Forelimb muscle (tissue), 1 donor: ENCODE measurements around the gene LGMN. TPM values are rescaled to one million over a fixed set of nuclear protein-coding genes. Genes with fewer than 3 reads are reported as not detected.
"Not testable (repeated sequence)": the region's sequence is repeated elsewhere in the genome, so short reads cannot be mapped to it uniquely, and the experiment has no call there.

Source experiments
- DNase-seq: peaks from one replicate; pipeline ENCODE4 v3.0.0-alpha.2; 2013; ENCODE audit warnings: low read depth
- polyA plus RNA-seq: library from polyadenylated mRNA; unstranded; fragments of 120-200 nt; gene quantifications from one replicate; pipeline ENCODE4 v1.2.1, GENCODE V29; 2013; ENCODE audit not compliant: insufficient read length

The LGMN gene
- polyA plus RNA-seq, 1 donor, result 82.3 TPM

DNA sequence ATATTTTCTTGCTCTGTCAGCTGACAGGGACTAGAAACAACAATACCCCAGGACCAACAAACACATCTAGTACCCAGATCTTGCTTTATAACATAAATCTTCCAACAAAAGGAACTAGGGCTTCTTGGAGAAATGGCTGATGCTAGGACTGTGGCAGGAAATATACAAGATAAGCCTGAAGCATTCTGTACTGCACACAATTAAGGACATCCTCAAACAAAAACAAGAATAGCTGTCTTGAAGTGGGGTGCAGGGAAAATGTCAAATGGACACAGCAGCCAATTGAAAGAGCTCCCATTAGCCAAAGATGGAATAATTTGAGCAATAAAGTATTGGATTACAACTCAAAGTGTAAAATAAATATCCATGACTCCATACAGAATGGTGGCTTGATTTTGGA, 50.0 kb downstream of the LGMN start:
- DNase-seq, result no peak

DNA sequence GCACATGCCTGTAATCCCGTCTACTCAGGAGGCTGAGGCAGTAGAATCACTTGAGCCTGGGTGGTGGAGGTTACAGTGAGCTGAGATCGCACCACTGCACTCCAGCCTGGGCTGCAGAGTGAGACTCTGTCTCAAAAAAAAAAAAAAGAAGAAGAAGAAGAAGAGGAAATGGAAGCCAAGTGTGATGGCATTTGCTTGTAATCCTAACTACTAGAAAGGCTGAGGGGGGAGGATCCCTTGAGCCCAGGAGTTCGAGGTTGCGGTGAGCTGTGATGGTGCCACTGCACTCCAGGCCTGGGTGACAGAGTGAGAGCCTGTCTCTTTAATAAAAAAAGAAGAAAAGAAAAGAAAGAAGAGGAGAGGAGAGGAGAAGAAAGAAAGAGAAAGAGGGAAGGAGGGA, 52.1 kb downstream of the LGMN start:
- DNase-seq, result no peak

DNA sequence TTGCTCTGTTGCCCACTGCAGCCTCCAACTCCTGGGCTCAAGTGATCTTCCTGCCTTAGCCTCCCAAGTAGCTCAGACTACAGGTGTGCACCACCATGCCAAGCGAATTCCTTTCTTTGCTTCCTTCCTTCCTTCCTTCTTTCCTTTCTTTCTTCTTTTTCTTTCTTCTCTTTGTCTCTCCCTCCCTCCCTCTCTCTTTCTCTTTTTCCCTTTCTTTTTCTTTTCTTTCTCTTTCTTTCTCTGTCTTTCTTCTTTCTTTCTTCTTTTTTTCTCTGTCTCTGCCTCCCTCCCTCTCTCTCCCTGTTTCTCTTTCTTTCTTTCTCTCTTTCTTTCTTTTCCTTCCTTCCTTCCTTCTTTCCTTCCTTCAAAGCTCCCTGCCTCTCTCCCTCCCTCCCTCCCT, 52.9 kb downstream of the LGMN start:
- DNase-seq, result no peak

DNA sequence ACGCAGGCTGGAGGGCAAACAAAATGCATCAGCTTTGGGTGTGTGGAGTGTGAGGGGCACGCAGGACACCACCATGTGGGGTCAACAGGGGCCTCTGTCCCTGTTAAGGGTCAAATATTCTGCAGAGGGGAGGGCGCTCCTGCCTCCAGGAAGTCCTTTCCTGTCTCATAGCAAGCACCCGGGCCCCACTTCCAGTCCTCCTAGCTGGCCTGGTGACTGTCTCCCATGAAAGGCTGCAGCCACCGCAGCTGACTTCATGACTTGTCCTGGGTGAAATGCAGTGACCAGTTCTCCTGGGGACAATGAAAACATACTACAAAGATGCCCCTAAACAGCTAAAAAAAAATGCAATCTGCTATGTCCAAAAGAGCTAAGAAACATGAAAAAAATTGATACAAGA, 53.6 kb downstream of the LGMN start:
- no peak for DNase-seq

DNA sequence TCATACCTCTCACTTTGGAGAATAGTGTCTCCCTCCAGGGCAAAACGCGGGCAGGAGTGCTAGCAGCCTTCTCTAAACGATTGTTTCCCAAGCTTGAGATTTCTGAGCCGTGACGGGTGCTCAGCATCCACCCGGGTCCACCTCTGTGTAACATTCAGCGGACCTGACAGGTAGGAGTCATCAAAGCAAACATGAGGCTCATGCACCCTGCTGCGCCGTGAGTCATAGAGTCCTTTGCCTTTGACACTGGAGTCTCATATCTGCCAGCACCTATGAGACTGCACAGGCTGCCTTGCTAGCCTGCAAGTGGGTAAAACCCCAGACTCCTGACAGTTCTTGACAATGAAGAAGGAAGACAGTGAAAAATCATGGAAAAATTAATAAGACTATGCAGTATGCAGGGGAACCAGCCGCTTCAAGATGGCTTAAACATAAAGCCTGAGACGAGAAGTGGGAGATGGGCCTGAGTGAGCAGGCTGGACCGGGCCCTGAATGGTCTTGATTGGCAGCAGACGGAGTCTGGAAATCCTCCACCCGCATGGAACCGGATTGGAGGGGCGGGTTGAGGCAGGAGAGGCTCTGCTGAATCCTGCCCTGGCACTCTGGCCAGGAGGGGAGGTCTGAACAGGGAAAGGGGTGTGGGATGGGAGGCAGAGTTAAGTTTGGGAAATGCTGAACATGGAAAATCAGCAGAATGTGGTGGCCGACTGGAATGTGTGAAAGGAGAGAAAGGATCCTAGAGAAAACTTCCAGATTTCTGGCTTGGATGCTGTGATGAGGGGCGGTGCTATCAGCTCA, 54.2 kb downstream of the LGMN start:
- no peak for DNase-seq

DNA sequence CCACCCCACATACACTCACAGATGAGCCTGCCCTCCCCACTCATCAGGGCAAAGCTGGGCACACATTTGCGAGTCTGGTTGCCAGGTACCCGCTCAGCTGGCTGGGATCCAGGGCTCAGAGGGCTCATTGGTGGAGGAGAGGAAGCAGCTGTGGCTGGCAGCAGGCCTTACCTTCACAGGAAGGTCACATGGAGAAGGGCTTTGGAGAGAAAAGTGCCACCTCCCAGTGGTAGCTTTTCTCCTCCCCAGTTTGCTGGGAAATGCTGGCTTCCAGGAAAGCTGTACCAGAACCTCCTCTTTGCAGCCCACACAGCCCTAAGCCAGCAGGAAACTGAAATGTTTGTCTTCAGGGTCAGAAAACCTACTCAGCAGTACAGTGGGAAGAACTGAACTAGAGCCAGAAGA, 55.6 kb downstream of the LGMN start:
- DNase-seq, result no peak

DNA sequence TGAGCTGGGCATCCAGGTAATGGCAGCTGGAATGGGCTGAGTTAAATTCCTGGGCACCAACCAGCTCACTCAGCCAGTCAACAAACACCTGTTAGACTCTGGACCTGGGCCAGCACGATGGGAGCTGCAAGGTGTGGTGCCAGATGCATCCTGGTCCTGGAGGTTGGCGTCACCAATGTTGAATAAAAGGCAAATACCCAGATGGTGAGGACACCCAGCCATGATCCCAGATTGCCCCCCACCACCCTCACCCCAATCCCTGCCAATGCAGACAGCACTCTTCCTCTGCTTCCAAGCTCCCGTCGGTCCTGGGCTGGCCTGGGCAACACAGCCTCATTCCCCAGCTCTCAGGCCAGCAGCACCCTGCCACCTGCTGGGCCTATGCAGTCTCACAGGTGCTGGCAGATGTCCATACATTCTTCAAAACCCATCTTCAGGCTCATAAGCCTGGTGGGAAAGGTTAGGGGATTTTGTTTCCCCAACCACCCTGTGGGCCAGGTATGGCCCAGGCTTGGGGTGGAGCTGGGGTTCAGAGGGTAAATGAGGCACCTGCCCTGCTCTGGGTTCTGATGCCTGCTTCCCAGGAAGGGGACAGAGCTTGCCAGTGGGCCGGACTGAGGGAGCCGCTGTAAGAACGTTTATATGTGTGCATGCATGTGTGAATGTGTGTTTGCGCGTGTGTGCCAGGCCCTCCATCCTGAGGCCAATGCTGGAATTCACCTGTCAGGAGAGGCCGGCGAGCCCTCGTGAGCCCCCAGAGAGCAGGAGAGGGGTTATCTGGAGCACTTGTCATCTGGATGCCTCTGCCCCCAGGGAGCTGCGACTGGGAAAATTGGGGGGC, 58.0 kb downstream of the LGMN start:
- no peak for DNase-seq

DNA sequence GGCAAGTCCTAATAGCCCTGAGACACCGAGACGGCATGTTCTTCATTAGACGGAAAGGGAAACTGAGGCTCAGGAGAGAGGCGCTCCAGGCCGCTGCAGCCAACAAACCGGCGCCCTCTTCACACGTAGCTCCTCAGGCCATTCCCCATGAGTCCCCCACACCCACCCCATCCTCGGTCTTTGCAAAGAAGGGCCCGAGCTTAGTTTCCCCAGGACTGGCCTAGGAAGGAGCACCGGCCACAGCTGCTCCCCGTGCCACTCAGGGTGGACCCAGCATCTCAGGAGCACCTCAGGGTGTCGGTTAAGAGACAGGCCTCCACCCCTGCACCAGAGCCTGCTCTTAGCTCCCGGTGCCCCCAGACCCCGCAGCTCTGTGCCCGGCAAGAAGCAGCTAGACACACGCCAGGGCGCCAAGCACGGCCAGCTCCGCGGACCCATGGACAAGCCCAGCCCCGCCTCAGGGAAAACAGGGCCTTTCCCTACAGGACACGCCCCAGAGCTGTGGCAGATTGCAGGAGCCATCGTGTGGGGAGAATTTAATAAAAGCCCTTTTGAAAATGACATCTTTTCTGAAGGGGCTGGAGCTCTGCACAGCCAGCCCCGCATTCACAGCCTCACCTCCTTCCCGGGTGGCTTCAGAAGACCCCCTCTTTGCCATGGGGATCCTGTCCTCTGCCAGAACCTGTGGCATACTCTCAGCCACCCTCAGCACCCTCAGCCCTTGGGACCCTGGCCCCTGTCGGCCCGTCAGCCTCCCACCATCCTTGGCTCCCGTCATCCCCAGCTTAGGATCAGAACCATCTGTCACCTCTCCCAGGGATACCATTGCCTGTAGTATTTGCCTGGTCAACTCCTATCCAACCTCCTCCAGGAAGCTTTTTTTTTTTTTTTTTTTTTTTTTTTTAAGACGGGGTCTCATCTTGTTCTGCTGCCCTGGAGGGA, 59.7 kb downstream of the LGMN start:
- no peak for DNase-seq

DNA sequence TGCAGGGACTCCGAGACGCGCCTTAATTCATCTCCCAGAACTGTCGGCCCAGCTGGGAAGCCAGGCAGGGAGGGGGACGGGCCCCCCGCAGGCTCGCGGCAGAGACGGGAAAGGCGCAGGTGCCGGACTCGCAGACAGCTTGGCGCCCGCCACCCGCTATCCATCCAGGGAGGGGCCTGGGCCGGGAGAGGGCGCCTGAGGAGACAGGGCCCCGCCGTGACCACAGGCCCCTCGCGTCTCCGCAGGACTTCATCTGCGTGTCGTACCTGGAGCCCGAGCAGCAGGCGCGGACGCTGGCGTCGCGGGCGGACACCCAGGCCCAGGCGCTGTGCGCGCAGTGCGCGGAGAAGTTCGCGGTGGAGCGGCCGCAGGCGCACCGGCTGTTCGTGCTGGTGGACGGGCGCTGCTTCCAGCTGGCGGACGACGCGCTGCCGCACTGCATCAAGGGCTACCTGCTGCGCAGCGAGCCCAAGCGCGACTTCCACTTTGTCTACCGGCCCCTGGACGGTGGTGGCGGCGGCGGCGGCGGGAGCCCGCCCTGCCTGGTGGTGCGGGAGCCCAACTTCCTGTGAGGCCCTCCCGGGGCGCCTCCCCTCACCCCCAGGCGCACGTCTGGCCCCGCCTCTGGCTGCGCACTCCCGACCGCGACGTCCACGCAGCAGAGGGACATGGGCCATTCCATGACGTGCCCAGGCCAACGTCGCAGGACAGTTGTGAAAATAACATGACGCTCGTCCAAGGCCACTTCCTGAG, 60.6 kb downstream of the LGMN start:
- no peak for DNase-seq

DNA sequence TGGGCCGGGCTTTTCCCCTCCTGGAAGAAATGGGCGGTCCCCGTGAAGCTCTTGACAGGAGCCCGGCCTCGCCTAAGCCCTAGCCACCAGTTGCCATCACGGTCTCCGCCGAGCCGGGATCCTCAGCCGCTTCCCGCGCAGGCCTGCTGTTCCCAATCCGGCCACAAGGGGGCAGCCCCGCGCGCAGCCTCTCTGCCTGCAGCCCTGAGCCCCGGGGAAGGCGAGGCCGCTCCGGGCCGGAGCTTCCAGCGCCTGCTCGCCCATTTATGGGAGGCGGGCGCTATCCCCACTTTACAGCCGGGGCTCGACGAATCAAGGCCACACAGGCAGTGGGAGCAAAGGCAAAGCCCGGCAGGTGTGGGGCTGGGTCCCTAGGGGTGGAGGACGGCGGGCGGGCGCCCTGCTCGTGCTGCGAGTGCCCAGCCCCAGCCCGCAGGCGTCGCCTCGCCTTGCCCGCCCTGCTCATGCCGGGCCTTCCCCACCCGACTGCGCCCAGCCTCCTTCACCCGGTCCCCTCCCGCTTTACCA, 61.5 kb downstream of the LGMN start:
- DNase-seq, result no peak

DNA sequence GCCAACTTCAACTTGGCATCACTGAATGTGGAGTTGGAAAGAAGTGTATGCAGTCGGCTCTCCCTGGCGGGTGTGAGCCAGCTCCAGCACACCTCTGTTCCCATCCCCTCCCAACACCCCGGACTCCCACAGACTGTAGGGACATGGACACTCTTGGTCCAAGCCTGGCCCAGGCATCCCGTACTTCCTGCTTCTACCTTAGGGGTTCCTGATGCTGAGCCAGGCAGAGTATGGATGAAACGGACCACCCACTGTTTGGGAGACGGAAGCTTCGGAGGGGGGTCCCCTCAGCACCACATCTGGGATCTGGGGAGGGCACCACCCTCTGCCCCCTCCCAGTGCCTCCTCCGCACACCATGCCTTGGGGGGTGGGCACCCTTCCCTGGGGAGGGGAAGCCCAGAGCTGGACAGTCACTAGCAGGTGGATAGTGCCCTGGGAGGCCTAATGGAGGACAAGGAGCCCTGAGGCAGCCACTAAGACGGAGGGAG, 62.0 kb downstream of the LGMN start:
- DNase-seq, result no peak

DNA sequence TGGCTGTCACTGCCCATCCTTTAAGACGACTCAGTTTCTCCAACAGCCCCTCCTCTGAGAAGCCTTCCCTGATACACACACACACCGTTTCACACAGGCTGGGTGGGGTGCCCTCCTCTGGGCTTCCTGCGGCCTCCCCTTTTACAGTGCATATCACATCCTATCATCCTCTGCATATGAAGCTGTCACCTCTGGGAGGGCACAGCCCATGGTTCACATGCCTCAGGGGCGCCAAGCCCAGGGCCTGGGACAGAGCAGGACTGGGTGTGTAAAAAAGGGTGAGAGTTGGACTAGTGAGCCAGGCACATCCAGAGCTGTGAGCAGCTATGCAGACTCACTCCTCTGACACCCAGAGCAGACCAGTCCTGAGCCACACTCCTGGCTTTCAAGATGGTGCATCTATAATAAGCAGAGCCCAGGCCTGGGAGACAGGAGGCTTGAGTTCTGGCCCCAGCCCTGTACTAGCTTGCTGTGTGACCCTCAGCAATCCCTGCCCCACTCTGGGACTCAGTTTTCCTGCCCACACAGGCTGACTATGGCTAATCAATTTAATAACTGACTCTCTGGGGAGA, 62.6 kb downstream of the LGMN start:
- DNase-seq, result no peak

DNA sequence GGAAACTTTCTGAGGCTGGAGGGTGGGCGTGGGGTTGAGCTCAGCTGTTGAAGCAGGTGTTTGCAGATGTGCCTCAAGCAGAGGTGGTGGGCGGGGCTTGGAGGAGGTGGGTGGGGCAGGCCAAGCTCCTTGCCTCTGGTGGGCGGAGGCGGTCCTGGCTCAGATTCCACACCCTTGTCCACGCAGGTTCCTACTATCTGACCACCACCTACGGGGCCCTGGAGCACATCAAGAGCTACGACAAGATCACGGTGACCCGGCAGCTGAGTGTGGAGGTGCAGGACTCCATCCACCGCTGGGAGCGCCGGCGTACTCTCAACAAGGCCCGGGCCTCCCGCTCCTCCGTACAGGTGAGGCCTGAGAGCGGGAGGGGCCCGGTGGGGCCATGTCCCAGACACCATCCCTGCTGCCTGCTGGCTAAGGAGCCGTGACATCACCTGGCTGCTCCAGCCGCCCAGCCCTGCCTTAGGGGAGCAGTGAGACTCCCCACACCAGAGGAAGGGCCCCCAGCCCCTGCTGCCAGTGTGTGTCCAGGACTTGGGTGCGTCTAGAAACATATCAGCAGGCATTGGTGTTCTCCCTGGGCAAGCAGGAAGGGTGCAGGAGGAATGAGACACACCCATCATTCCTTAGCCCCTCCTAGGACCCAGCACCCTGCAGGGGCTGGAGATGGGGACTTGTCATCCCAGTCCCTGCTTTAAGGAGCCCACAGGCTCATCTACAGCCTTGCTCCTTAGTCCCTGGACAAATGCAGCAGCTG, 63.4 kb downstream of the LGMN start:
- no peak for DNase-seq

DNA sequence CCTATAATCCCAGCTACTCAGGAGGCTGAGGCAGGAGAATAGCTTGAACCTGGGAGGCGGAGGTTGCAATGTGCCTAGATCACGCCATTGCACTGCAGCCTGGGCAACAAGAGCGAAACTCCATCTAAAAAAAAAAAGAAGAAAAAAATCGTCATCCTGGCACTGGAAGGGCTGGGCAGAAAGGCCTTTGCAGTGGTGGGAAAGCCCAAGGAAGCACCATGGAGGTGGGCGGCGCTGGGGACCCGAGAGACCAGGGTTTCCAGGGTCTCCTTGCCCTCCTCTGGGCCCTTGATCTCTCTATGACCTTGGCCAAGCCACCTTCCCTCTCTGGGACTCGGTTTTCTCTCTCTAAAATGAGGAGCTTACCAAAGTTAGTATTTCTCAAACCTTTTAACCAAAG, 65.4 kb downstream of the LGMN start:
- DNase-seq, result no peak

DNA sequence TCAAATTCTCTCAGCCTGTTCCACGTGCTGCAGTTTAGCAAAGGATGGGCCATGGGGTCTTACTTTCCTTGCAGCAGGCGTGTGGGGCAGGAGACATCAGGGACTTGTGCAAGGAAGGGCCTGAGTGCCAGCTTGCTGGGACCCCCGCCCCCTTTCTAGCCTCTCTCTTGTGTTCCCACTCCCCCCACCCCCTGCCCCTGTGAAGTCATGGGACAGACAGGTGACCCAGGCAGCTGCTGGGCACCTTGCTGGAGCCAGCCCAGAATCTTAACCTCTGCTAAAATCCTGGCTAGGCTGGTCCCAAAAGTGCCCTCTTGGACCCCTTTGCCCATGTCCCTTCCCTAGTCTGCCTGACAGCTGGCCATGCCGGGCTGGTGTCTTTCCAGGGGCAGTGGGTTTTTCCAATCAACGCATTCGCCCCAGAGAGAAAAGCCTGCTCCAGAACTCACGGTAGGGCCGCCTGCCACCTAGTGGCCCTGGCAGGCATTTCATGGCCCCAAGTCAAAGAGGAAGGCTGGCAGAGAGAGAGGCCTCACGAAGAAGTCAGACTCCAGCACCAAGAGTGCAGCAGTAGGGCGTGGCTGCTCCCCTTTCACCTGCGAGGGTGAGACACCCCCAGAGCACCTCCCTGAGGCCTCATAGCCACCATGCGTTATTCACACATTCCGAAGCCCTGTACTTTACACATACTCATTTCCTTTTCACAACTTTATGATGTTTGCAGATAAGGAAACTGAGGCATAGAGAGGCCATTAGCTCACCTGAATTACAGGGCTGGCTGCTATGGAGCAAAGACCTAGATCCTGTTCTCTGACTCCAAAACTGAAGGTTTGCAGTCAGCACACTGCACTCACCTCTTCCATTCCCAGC, 67.4 kb downstream of the LGMN start:
- DNase-seq, result no peak

DNA sequence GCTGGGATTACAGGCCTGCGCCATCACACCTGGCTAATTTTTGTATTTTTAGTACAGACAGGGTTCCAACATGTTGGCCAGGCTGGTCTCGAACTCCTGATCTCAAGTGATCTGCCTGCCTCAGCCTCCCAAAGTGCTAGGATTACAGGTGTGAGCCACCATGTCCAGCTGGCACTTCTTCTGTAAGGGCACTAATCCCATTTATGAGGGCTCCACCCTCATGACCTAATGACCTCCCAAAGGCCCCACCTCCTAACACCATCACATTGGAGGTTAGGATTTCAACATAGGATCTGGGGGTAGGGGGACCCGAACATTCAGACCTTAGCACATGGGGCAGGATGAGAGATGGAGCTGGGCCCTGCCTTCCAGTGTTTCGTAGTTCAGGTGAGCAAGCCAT, 68.1 kb downstream of the LGMN start:
- DNase-seq, result not testable (repeated sequence)

DNA sequence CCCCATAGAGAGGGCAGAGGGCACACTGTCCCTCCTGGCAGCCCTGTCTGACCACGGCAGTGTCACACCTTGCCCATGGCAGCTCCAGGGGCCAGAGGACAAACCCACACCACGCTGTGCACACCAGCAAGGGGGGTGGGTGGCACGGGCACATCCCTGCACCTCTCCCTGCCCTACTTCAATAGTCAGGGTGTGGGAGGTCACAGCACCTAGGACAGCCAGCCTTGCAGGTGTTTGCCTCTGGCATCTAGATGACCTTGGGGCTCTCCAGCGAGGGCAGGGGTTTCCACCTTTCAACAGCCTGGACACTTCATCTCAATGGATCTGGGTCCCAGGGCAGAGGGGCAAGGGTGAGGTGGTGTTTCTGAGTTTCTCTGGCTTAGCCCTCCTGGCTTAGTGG, 69.2 kb downstream of the LGMN start:
- no peak for DNase-seq

DNA sequence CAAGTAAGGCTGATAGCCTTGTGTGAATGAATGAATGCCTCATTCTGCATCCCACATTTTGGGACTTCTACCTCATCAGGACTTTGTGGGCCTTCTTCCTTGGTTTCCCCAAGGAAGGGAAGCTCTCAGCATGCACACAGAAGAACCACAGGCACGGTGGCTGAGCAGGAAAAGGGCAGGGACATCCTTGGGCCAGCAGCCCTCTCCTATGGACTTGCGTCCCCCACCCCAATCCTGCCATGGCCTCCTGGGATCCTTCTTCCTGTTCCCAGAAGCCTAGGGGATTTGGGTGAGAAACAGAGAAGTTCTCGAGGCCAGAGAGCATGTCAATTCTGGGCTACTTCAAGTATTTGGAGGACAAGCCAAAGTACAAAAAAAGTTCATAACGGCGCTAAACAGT, 69.7 kb downstream of the LGMN start:
- DNase-seq, result no peak

DNA sequence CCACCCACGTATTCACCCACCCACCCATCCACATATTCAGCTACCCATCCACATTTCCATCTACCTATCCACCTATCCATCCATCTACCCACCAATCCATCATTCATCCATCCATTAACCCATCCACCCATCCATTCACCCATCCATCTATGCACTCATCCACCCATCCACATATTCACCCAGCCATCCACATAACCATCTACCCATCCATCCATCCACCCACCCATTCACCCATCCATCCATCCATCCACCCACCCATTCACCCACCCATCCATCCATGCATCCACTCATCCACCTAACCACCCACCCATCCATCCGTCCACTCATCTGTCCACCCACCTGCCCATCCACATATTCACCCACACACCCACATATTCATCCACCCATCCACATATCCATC, 70.5 kb downstream of the LGMN start:
- DNase-seq, result no peak
